ENCODE results near the gene MTHFS. TPM values are rescaled to one million over a fixed set of nuclear protein-coding genes. Genes with fewer than 3 reads are reported as not detected.
"Not testable (repeated sequence)": the region's sequence is repeated elsewhere in the genome, so short reads cannot be mapped to it uniquely, and the experiment has no call there.

MTHFS gene
- total RNA-seq, 1 experiment from 2014 or later = 8.7 TPM

- no TSS peak for BruUV-seq (replicated peaks)
- intact Hi-C loops (cut with micrococcal nuclease; ENCODE audit: unreplicated experiment) = loop anchor here (10.0 kb wide), 1 partner anchor 125 kb away; the partner anchor contains the start of gene ZFAND6
Measured at GRCh38 chr15:79929412-79929811, 32.6 kb upstream of the MTHFS start.

GRCh38 chr15:79926116-79926515 is 29.3 kb upstream of the MTHFS start:
- H3K4me3 ChIP-seq (ENCODE audit: low read depth, low read length, poor library complexity, severe bottlenecking); H3K27ac ChIP-seq (ENCODE audit: low read depth, low read length, poor library complexity, severe bottlenecking); H3K27me3 ChIP-seq (replicated peaks; ENCODE audit: insufficient read depth, low read depth, low read length, poor library complexity); BruUV-seq (replicated peaks); H3K9me3 ChIP-seq (ENCODE audit: low read depth, low read length, poor library complexity, severe bottlenecking); DNase-seq (ENCODE audit: low spot score); H3K36me3 ChIP-seq (ENCODE audit: insufficient read depth, low read length, poor library complexity, severe bottlenecking); H3K4me1 ChIP-seq (ENCODE audit: insufficient read depth, low read length, poor library complexity, severe bottlenecking); CTCF ChIA-PET; POLR2A ChIA-PET (ENCODE audit: low non-redundant PET): not testable (repeated sequence)
- intact Hi-C loops (cut with micrococcal nuclease; ENCODE audit: unreplicated experiment) = loop anchor here (10.0 kb wide), 1 partner anchor 129 kb away; the partner anchor contains the start of gene ZFAND6

More at GRCh38 chr15:79929412-79929811, 32.6 kb upstream of the MTHFS start:
- TF ChIP-seq, protein P1, sequence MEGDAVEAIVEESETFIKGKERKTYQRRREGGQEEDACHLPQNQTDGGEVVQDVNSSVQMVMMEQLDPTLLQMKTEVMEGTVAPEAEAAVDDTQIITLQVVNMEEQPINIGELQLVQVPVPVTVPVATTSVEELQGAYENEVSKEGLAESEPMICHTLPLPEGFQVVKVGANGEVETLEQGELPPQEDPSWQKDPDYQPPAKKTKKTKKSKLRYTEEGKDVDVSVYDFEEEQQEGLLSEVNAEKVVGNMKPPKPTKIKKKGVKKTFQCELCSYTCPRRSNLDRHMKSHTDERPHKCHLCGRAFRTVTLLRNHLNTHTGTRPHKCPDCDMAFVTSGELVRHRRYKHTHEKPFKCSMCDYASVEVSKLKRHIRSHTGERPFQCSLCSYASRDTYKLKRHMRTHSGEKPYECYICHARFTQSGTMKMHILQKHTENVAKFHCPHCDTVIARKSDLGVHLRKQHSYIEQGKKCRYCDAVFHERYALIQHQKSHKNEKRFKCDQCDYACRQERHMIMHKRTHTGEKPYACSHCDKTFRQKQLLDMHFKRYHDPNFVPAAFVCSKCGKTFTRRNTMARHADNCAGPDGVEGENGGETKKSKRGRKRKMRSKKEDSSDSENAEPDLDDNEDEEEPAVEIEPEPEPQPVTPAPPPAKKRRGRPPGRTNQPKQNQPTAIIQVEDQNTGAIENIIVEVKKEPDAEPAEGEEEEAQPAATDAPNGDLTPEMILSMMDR (conservative IDR thresholded peaks at IDR 0.05; ENCODE audit: low read depth, low read length) = no peak
- no peak for TF ChIP-seq EZH2 (IDR thresholded peaks at IDR 0.05; ENCODE audit: borderline replicate concordance, low read depth, low read length, poor library complexity, severe bottlenecking)
- POLR2A ChIA-PET (ENCODE audit: low non-redundant PET) = no interaction called here
- CTCF ChIA-PET = no interaction called here
- H3K27ac ChIP-seq (ENCODE audit: low read depth, low read length, poor library complexity, severe bottlenecking) = no peak overlapping the region
- H3K9me3 ChIP-seq (ENCODE audit: low read depth, low read length, poor library complexity, severe bottlenecking) = no peaks in the 10 kb centered on the region
- H3K27me3 ChIP-seq (replicated peaks; ENCODE audit: insufficient read depth, low read depth, low read length, poor library complexity) = peaks cover 6% of the 10 kb centered on the region
- no peaks in the 10 kb centered on the region for H3K4me1 ChIP-seq (ENCODE audit: insufficient read depth, low read length, poor library complexity, severe bottlenecking)
- no peak overlapping the region for H3K4me3 ChIP-seq (ENCODE audit: low read depth, low read length, poor library complexity, severe bottlenecking)
- DNase-seq (ENCODE audit: low spot score) = no peak
- H3K36me3 ChIP-seq (ENCODE audit: insufficient read depth, low read length, poor library complexity, severe bottlenecking) = no peaks in the 10 kb centered on the region

DNA sequence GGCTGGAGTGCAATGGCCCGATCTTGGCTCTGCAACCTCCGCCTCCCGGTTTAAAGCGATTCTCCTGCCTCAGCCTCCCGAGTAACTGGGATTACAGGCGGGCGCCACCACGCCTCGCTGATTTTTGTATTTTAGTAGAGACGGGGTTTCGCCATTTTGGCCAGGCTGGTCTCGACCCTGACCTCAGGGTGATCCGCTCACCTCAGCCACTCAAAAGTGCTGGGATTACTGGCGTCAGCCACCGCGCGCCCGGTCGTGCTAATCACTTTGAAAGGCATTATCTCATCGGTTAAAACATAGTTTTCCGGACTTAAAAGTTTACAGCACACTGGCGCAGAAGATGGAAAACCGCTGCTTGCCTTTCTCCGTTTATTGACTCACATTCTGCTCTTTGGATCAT is 27.6 kb upstream of the MTHFS start:
- H3K4me1 ChIP-seq (ENCODE audit: insufficient read depth, low read length, poor library complexity, severe bottlenecking) = no peaks in the 10 kb centered on the region
- POLR2A ChIA-PET (ENCODE audit: low non-redundant PET) = no interaction called here
- peak overlapping the region; percentile 78 for H3K27ac ChIP-seq (ENCODE audit: low read depth, low read length, poor library complexity, severe bottlenecking)
- peak overlapping the region; percentile 92 for H3K4me3 ChIP-seq (ENCODE audit: low read depth, low read length, poor library complexity, severe bottlenecking)
- DNase-seq (ENCODE audit: low spot score) = no peak
- CTCF ChIA-PET = no interaction called here
- TF ChIP-seq, protein P1 (conservative IDR thresholded peaks at IDR 0.05; ENCODE audit: low read depth, low read length) = no peak
- TF ChIP-seq EZH2 (IDR thresholded peaks at IDR 0.05; ENCODE audit: borderline replicate concordance, low read depth, low read length, poor library complexity, severe bottlenecking) = no peak
- no TSS peak for BruUV-seq (replicated peaks)
- H3K27me3 ChIP-seq (replicated peaks; ENCODE audit: insufficient read depth, low read depth, low read length, poor library complexity) = no peaks in the 10 kb centered on the region
- H3K9me3 ChIP-seq (ENCODE audit: low read depth, low read length, poor library complexity, severe bottlenecking) = peaks cover 25% of the 10 kb centered on the region
- intact Hi-C loops (cut with micrococcal nuclease; ENCODE audit: unreplicated experiment) = loop anchor here (10.0 kb wide), 1 partner anchor 130 kb away; the partner anchor contains the start of gene ZFAND6
- H3K36me3 ChIP-seq (ENCODE audit: insufficient read depth, low read length, poor library complexity, severe bottlenecking) = peaks cover 9% of the 10 kb centered on the region

Data from A673 (cell line).